Left colon (tissue), 2 donors: Measurements from ENCODE around the gene TANC1. TPM values are rescaled to one million over a fixed set of nuclear protein-coding genes. Genes with fewer than 3 reads are reported as not detected.
A peak's percentile ranks its signal among the peaks of the same experiment; 100 is the strongest.

ENCODE experiments used
- ATAC-seq: fragments of 200-7000 bp; cut with Tn5 transposase; one replicate; pipeline ENCODE4 v1.9.1; 2020; ENCODE audit warnings: mild to moderate bottlenecking, moderate library complexity
- DNase-seq, 2 donors: peaks; one replicate each; pipeline ENCODE4 v3.0.0-alpha.2; 2020
- intact Hi-C, 2 donors: fragments of 100-400 bp; cut with DNase I in 1 of 2; cut with micrococcal nuclease in 1 of 2; formaldehyde crosslinking; loops; one replicate each; pipeline versions ENCODE4 v1.11.2 to v1.14.0; 2022; cut with DNase I, micrococcal nuclease
- total RNA-seq, 2 donors: library from RNA; stranded (reverse); fragmentation: NEBNext Ultra II Directional; extraction: Animal tissue kit (Norgen Biotek cat#: 25700); gene quantifications; one replicate each; pipeline ENCODE4 v1.2.1, GENCODE V29; 2021
- donor health status: DM: no; HTN: no; CAD: no.
- donor health status: DM: yes; HTN: yes; CAD: no.

TANC1 gene
- total RNA-seq, 2 donors from 2014 or later = 30.5 to 37.4 TPM

DNA sequence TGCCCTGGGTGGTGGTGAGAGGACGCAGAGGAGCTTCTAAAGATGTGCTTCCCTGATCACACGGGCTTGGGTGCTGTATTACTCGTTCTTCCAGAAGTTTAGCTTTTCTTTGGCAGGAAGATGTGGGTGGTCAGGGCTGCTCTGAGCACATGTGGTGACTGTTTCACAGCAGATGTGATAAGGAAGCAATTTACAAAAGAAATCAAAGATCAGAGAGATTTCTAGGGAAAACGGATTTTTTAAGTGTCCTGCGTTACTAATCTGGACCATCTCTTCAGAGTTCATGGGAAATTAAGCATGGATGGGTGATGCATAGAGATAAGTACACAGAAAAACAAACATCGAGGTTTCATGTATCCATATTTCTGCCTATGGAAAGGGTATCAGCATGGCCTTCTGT, 218.7 kb downstream of the TANC1 start:
- DNase-seq (no peak), ATAC-seq (no peak)
- intact Hi-C loops = no loop called here

DNA sequence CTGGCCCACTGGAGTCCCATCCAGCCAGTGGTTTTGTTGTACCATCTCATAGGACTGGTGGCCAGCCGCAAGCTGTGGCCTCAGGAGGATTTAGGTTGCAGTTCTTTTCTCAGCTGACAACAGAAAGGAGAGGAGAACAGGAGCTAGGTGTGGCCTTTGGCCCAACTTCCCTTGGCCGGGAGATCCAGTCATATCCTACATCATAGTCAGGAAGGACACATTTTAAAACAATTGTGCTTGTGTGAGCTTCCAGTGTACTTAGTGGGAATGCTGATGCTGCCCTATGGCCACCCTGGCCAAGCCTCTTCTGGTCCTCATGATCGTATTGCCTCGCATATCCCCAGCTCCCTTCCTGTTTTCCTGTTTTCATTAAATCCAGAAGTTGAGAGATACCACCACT, 220.0 kb downstream of the TANC1 start:
- DNase-seq = no peak
- no peak for ATAC-seq
- intact Hi-C loops = no loop called here

DNA sequence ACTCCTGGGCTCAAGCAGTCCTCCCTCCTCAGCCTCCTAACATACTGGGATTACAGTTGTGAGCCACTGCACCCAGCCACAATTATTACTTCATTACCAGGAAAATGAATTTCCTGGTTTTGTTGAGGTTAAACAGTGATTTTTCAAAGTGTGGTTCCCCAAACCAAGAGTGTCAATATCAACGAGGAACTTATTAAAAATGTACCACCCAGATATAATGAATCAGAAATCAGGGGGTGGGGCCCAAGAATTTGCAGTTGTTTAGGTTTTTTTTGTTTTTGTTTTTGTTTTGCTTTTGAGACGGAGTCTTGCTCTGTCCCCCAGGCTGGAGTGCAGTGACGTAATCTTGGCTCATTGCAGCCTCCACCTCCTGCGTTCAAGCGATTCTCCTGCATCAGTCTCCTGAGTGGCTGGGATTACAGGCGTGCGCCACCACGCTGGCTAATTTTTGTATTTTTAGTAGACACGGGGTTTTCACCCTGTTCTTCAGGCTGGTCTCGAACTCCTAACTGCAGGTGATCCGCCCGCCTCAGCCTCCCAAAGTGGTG, 224.0 kb downstream of the TANC1 start:
- no peak for ATAC-seq
- no peak for DNase-seq
- intact Hi-C loops = no loop called here

DNA sequence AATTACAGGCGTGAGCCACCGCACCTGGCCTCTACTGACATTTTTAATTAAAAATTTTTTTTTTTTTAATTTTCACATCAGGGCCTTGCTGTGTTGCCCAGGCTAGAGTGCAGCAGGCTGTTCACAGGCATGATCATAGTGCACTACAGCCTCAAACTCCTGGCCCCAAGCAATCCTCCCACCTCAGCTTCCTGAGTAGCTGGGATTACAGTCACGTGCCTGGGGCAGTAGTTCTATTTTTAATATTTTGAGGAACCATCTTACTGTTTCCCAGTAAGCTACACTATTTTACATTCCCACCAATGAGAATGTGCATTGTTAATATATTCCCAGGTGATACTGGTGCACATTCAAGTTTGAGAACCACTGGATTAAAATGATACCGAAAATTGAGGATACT, 225.4 kb downstream of the TANC1 start:
- intact Hi-C loops = no loop called here
- ATAC-seq (no peak), DNase-seq (no peak)

DNA sequence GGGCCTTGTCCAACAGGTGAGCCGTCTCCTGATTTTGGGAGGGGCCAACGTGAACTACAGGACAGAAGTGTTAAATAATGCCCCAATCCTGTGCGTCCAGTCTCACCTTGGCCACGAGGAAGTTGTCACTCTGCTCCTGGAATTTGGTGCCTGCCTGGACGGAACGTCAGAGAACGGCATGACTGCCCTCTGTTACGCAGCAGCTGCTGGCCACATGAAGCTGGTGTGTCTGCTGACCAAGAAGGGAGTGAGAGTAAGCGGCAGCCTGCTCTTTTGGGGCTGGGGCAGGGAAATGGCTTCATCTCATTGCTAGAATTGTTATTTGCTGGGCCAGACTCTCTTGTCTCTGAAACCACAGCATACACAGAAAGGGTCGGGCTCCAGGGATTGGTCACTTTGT, 225.8 kb downstream of the TANC1 start:
- ATAC-seq (no peak), DNase-seq (no peak)
- intact Hi-C loops = no loop called here

DNA sequence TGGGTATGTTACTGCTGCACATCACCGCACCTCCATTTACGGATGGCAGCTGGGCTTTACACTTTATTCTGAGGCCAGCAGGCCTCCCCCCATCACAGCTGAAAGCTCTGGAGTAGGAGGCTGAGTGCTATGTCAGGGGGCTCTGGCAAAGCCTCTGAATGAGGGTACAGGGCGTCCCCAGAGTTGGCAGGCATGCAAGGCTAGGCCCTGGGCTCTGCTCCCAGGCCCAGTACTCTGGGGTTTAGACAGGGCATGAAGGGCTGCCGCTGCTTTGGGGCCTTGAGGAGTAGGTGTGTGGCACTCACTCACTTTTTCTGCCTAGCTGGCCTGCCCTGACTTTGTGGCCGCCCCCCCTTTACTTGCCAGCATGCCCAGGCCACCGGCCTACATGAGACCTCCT, 227.3 kb downstream of the TANC1 start:
- ATAC-seq (no peak), DNase-seq (no peak)
- intact Hi-C loops = no loop called here

DNA sequence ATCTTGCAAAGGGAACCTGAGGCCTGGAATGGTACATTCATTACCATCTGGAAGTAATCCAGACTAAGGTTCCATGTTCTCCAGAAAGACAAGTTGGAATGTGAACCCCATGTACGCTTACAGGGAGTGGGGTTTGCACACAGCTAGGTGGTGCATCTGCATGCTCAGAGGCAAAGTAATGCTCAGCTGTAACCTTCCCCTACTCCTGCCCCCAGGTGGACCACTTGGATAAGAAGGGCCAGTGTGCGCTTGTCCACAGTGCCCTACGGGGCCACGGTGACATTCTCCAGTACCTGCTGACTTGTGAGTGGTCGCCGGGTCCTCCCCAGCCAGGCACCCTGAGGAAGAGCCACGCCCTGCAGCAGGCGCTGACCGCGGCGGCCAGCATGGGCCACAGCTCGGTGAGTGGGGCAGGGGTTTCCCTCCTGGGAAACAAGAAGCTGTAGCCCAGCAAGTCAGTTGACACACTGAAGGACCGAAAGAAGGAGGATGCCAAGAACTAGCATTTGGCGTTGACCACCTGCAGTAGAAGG, 228.0 kb downstream of the TANC1 start:
- intact Hi-C loops = no loop called here
- DNase-seq (no peak), ATAC-seq (no peak)

DNA sequence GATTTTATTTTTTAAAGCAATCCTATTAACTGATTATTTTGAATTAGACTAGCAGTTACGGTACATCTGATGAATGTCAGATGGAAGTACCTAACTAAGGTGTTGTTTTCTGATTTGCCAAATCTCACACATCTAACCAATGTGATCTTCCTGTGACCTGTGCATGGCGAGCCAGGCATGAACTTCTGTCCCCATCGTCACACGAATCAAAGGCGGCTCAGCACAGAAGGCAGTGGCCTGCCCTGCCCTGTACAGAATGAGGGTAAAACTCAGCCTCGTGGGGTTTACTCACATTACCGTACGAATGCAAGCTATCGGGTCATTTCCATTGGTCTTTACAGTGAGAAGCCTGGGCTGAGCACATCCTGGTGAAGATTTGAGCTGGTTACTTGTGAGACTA, 230.8 kb downstream of the TANC1 start:
- intact Hi-C loops = no loop called here
- ATAC-seq (no peak), DNase-seq (no peak)

DNA sequence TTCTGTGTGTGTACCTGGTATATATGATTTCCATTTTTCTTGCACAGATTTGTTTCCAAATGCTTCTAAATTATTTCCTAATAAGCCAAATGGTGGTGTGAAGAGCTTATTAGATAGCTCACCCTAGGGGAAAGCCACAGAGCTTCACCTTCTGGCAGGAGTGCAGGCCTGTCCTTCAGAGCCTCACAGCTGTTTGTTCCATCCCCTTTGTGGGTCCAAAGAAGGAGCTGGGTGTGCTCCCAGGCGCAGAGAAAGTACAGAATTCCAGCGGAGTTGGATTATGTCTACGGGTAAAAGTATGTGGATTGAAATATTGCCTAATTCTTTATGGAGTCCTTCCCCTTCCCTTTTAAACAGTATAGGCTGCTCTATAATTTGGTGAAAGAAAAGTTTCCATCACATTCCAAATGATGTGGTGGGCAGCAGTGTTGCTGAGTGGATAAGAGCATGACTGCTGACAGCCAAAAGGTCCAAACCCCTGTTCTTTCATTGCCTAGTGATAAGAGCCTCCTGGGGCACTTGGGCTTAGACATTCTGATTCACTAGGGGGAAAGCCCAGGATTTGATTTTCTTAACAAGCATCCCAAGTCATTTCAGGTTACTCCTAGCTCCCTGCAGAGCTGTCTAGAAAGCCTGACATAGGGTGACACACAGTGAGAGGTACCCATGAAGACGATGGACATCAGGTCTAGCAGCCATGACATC, 231.5 kb downstream of the TANC1 start:
- intact Hi-C loops = no loop called here
- ATAC-seq (no peak), DNase-seq (no peak)

DNA sequence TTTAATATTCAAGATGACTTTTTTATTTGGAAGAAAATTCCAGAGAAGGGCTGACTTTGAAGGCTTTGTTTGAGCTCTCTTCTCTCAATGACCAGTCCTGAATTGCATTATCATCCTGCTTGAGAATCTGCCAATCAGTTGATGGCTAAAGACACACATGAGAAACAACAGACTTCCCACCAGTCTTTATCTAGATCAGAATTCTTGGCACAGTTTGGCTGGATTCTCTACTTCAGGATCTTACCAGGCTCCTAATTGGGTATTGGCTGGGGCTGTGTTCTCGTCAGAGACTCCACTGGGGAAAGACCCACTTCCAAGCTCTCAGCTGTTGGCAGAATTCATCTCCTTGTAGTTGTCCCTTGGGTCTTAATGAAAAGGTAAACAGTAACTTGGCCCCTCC, 232.1 kb downstream of the TANC1 start:
- DNase-seq (no peak), ATAC-seq (no peak)
- intact Hi-C loops = no loop called here

DNA sequence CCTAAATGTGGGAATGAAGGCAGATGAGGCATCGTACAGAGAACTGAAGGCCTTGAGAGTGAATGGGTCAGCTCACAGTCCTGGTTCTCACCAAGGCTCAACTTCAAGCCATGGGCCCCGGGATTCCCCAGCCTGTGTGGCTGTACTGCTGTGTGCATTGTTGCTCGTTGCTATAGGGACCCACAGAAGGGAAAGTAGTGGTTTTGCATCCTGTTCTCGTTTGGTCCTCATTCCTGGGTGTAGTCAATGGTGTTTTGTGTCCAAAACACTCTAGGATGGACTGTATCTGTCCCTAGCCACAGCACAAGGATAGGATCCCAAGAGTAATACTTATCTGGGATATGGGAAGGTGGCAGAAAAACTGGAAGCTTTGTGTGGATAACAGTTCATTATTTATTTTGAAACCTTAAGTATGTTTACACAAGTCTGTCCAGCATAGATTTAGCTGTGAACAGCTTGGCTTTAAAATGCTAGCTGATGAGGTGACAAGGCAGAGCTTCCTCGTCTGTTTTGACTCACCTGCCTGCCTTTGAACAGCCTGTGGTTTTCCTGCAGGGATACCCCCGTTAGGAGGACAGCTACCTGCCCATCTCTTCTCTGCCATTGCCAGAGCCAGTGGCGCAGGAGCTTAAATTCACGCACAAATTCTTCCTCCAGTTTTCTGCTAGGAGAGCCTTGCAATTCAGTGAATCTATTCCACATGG, 233.1 kb downstream of the TANC1 start:
- DNase-seq (no peak), ATAC-seq (no peak)
- intact Hi-C loops = no loop called here

DNA sequence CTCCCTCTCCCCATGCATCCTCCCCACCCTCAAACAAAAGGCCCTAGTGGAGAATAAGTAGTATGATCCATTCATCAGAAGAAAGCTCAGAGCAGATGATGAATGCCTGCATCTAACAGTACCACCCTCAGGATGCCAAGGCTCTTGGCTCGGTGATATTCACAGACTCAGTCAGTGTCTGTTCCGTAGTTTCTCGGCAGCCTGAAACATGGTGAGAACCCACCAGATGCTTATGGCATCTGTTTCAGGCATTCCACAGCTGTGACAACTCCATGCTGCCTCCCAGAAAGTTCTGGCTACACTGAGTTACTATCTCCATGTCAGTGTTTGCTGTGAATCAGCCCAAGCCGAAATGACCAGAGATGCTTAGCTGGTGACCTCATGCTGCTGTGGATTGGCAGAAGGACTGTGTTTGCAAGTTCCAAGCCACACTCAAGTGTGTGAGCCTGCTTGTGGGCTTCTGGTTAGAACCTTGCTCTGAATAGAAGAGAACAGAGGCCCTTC, 234.2 kb downstream of the TANC1 start:
- peak; percentile 13 to 40 for DNase-seq
- intact Hi-C loops = no loop called here
- peak; percentile 31 for ATAC-seq

DNA sequence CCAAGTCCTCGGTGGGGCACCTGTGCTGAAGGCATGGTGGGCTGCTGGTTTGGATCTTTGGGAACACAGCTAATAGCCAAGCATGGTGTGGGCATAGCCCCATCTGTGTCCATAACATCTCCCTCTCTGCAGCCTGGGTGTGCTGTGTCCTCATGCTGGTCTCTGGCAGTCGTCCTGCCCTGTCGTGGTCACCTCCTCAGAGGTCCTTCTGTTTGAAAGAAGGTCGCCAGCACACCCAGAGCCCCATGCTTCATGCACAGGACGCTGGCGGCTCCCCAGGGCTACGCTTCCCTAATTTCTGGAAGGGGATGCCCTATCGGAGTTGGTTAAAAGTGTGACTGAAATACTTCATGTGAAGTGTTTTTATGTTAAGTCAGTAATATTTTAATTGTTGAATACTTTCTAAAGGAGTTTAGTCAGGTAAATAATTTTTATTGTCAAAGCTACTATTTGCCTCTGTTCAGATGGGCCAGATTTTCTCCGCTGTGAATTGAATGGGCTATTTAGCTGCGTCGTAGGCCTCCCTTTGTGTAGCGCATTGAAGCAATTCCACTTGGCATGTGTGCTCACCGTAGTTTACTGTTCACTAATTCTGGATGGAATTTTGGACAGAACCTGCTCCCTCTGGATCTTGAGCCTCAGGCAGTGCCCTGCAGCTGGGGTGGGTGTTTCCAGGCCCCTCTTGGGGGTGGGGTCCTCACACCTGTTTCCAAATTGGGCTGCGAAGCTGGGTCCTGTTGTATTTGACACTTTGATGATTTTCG, 236.1 kb downstream of the TANC1 start:
- intact Hi-C loops = no loop called here
- ATAC-seq = no peak

DNA sequence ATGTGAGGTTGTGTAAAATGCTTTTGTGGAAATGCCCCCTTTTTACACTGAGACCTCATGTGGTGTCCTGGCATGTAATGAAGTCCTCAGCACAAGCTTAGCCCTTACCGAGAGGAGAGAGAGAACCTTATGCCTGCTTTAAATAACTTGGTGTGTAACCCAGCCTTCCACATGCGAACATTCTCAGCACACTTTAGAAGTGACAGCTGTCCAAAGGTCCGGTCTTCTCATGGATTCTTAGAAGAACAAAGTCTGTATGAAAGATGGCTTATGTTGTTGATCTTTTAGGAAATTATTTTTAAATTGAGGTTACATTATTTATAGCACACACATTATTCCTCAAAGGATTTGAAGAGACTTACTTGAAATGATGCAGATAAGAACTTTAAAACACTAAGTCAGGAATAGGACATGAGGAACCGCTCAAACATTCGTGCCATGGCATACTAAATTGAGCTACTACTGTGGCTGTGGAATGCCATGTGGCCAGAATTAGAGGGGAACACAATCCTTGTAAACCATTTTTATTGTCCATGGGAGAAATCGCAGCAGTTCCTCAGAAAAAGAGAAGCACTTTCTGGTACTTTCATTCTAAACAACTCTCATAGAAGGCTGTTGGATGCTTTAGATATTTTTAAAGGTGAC, 238.4 kb downstream of the TANC1 start:
- DNase-seq (no peak), ATAC-seq (no peak)
- intact Hi-C loops = no loop called here

More for the DNA sequence above, 236.1 kb downstream of the TANC1 start:
- DNase-seq = no peak

DNA sequence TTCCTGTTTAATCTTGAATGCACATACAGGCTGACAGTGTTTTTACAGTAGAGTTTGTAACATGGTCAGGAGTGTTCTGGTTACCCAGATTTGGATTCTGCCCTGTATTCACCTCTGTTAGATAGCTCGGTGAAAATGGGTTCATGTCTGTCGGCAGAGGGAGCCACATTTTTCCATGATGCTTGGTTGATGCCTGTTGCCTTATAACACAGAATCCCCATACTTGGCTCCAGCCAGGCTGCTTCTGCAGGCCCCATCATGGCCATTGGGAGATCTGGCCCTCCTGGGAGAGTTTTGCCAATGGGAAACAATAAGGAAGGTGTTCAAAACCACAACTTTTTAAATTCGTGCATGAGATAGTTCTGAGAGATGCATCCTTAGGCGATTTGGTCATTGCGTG, 240.0 kb downstream of the TANC1 start:
- DNase-seq (no peak), ATAC-seq (no peak)
- intact Hi-C loops = no loop called here

DNA sequence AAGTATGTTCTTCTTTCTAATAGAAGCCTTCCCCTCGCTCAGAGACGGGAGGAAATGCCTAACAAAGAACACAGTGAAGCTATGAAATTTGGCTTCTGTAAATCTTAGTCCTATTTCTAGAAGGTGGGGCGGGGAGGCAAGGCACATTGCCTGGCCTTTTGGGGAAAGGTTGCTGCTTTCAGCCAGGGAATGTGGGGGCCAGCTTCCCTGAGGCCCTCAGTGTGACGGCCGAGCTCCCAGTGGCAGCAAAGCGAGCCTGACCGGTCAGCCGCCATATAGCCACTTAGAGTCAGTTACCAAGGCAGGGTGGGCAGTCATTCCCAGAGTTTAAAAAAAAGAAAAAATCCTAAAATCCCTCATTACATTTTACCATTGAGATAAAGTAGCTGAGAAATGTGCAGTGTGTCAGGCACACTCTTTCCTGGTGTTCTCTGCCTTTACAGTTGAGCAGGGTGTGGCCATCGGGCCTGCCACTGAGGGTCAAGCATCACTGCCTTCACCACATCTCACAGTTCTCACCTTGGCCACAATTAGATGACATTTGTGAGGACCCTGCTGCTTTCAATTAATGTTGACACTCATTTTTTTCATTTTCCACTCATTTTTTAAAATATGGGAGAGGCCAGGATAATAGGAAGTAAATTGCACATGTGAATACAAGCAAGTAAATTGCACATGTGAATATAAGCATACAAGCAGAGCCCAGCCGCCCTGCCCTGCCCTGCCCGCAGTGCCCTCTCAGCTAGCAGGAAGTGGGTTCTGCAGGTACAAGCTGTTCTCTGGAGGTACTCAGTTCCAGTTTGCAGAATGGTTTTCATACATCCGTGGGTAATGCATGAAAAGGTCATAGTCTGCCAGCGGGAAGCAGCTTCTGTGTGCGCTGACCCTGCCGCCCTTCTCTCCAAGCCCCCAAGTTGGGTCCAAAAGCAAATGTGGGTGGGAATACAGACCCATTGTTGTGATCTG, 241.2 kb downstream of the TANC1 start:
- peak; percentile 45 to 67 for DNase-seq
- intact Hi-C loops = no loop called here
- peak; percentile 90 for ATAC-seq

DNA sequence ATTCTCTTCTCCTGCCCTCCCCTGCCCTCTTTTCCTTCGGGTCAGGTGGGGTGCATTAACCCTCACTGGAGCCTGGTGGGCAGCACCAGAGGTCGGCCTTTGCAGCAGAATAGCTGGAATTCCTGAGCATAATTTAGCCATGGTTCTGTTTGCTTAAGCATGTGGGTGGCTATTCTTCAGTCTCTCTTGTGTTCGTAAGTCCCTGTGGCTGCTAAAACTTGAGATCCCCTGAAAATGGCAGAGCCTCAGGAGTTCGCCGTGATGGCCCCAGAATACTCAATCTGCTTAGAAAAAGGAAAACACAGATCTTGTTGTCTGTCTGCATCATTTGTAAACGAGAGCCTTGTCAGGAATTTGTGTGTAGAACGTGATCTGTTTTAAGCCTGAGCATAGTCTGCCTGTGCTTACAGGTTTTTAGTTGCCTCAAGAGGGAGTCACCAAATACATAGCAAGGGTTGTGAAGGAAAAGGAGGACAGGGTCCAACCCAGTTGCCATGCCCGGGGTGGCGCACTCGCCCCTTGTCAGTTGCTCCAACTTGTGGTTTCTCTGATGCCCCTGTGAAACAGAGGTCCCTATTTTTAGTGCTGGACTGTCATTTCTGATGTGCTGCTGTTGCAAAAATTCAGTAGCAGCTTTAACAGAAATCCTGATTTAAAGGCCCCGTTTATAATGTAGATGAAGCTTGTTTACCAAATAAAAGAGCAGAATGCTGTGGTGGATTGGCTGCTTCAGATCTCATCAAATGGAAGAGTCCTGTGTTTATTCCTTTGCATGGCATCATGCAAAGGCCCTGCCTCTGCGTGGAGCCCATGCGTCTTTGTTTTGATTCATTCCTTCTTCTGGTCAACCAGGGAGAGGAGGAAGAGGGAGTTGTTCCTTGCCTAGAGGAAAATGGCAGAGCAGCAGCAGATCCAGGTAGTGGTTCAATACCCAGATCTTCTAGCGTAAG, 243.3 kb downstream of the TANC1 start:
- ATAC-seq (no peak), DNase-seq (no peak)
- intact Hi-C loops = no loop called here
